H1 (cell line): ENCODE data around the gene C1orf210. TPM values are rescaled to one million over a fixed set of nuclear protein-coding genes. Genes with fewer than 3 reads are reported as not detected.

Experiments
- CTCF ChIA-PET: fragments of 300-600 bp; sonication (Branson Sonifier 250); formaldehyde crosslinking; loops from one replicate; lab custom pipeline; 2021; ENCODE audit not compliant: partially characterized antibody; lab: Charles Lee
- POLR2A ChIA-PET: fragments of 300-600 bp; sonication (Branson Sonifier 250); formaldehyde crosslinking; loops from one replicate; lab custom pipeline; 2021; ENCODE audit warnings: inconsistent platforms; ENCODE audit not compliant: partially characterized antibody; lab: Charles Lee
- DNase-seq, 2 experiments: peaks; one replicate each; pipeline versions ENCODE4 v3.0.0 to v3.0.0-alpha.2; 2010 to 2022; ENCODE audit warnings: low spot score in 2 of 2, low read depth in 1 of 2, mixed read lengths in 1 of 2
- FAIRE-seq: peaks from 2 replicates; lab custom pipeline; 2011; peaks lifted over from hg19 to GRCh38; lab: Jason Lieb, UNC
- H2AFZ ChIP-seq: 2 replicates; pipeline ENCODE4 v1.8.1; 2012; ENCODE audit warnings: low read length, inconsistent platforms
- H2AK5ac ChIP-seq: 2 replicates; pipeline ENCODE4 v1.6.1; 2013; ENCODE audit warnings: low read depth, low read length
- H2BK120ac ChIP-seq: replicated peaks from 2 replicates; pipeline ENCODE3; 2013; ENCODE audit warnings: low read depth, low read length, inconsistent platforms
- H2BK12ac ChIP-seq: 2 replicates; pipeline ENCODE4 v1.6.1; 2013; ENCODE audit warnings: low read depth, low read length
- H2BK15ac ChIP-seq: 2 replicates; pipeline ENCODE4 v1.6.1; 2013; ENCODE audit warnings: low read length
- H2BK20ac ChIP-seq: 2 replicates; pipeline ENCODE4 v1.6.1; 2013; ENCODE audit warnings: low read length
- H2BK5ac ChIP-seq: 2 replicates; pipeline ENCODE4 v1.6.1; 2013; ENCODE audit warnings: low read depth, low read length
- H3K14ac ChIP-seq: 2 replicates; pipeline ENCODE4 v1.6.1; 2013; ENCODE audit warnings: inconsistent platforms; ENCODE audit not compliant: insufficient read length
- H3K18ac ChIP-seq: 2 replicates; pipeline ENCODE4 v1.6.1; 2013; ENCODE audit warnings: low read length; ENCODE audit errors: extremely low read depth
- H3K23ac ChIP-seq: 2 replicates; pipeline ENCODE4 v1.6.1; 2013; ENCODE audit warnings: inconsistent platforms; ENCODE audit not compliant: insufficient read length
- H3K23me2 ChIP-seq: 2 replicates; pipeline ENCODE4 v1.6.1; 2013; ENCODE audit warnings: low read depth, low read length
- H3K27ac ChIP-seq: 2 replicates; pipeline ENCODE4 v1.6.1; 2011; ENCODE audit warnings: low read depth, low read length, inconsistent platforms
- H3K27me3 ChIP-seq, 4 experiments: replicated peaks in 1 of 4; 1 replicate in 1 of 4; 2 replicates in 3 of 4; pipeline versions ENCODE4 v1.6.1 to v1.8.1; 2011 to 2013; ENCODE audit warnings: low read length in 3 of 4, mild to moderate bottlenecking in 3 of 4, inconsistent platforms in 2 of 4, mixed read lengths in 2 of 4, moderate library complexity in 1 of 4; ENCODE audit not compliant: control insufficient read depth in 3 of 4, insufficient read depth in 3 of 4; ENCODE audit errors: extremely low read depth in 1 of 4
- H3K36me3 ChIP-seq, 4 experiments: 2 replicates each; pipeline versions ENCODE4 v1.6.1 to v1.8.1; 2011 to 2013; ENCODE audit warnings: mild to moderate bottlenecking in 4 of 4, low read length in 3 of 4, moderate library complexity in 2 of 4, control low read depth in 1 of 4, inconsistent platforms in 1 of 4; ENCODE audit not compliant: insufficient read depth in 4 of 4, control insufficient read depth in 2 of 4
- H3K4ac ChIP-seq: replicated peaks from 2 replicates; pipeline ENCODE3; 2013; ENCODE audit warnings: low read length, low read depth, mixed read lengths, inconsistent platforms; ENCODE audit not compliant: insufficient read length
- H3K4me1 ChIP-seq, 4 experiments: replicated peaks in 1 of 4; 1 replicate in 1 of 4; 2 replicates in 3 of 4; pipeline versions ENCODE4 v1.6.1 to v1.8.1; 2011 to 2013; ENCODE audit warnings: low read length in 3 of 4, inconsistent platforms in 2 of 4, mixed read lengths in 1 of 4; ENCODE audit not compliant: insufficient read depth in 4 of 4, control insufficient read depth in 3 of 4
- H3K4me2 ChIP-seq, 2 experiments: 2 replicates each; pipeline versions ENCODE4 v1.6.1 to v1.8.1; 2011 to 2013; ENCODE audit warnings: low read depth in 2 of 2, low read length in 2 of 2, control low read depth in 1 of 2, inconsistent platforms in 1 of 2, mild to moderate bottlenecking in 1 of 2; ENCODE audit not compliant: insufficient read depth in 1 of 2
- H3K4me3 ChIP-seq, 4 experiments: fragments of 200-600, 300-600 bp in 1 of 4; sonication (generic), shearing (Covaris generic), sonication (Bioruptor Twin) in 1 of 4; 2 replicates each; pipeline versions ENCODE4 v1.5.1 to v1.8.1; 2011 to 2016; ENCODE audit warnings: low read length in 4 of 4, low read depth in 3 of 4, control low read depth in 2 of 4, inconsistent platforms in 2 of 4, mild to moderate bottlenecking in 2 of 4, mixed read lengths in 1 of 4, moderate library complexity in 1 of 4; ENCODE audit not compliant: insufficient read depth in 2 of 4; ENCODE audit errors: extremely low read depth in 1 of 4
- H3K56ac ChIP-seq: replicated peaks from 2 replicates; pipeline ENCODE3; 2013; ENCODE audit warnings: low read depth, mild to moderate bottlenecking, mixed read lengths, low read length, inconsistent platforms; ENCODE audit not compliant: insufficient read length
- H3K79me1 ChIP-seq: 2 replicates; pipeline ENCODE4 v1.6.1; 2013; ENCODE audit warnings: low read depth, low read length, control low read depth
- H3K79me2 ChIP-seq, 2 experiments: 2 replicates each; pipeline versions ENCODE4 v1.6.1 to v1.8.1; 2012 to 2013; ENCODE audit warnings: low read length in 2 of 2, mild to moderate bottlenecking in 2 of 2, inconsistent platforms in 1 of 2; ENCODE audit not compliant: insufficient read depth in 2 of 2, control insufficient read depth in 1 of 2
- H3K9ac ChIP-seq, 4 experiments: replicated peaks in 1 of 4; 1 replicate in 1 of 4; 2 replicates in 3 of 4; pipeline versions ENCODE4 v1.6.1 to v1.8.1; 2011 to 2013; ENCODE audit warnings: low read depth in 3 of 4, low read length in 3 of 4, control low read depth in 2 of 4, mild to moderate bottlenecking in 2 of 4, moderate library complexity in 2 of 4, inconsistent platforms in 1 of 4; ENCODE audit errors: extremely low read depth in 1 of 4
- H3K9me3 ChIP-seq, 2 experiments: 2 replicates each; pipeline versions ENCODE4 v1.6.1 to v1.8.1; 2012 to 2013; ENCODE audit warnings: mild to moderate bottlenecking in 2 of 2, moderate library complexity in 2 of 2, control low read depth in 1 of 2, inconsistent platforms in 1 of 2, low read depth in 1 of 2, low read length in 1 of 2, mixed read lengths in 1 of 2; ENCODE audit not compliant: insufficient read depth in 2 of 2
- H4K20me1 ChIP-seq, 2 experiments: replicated peaks in 1 of 2; 2 replicates each; pipeline versions ENCODE3 to v1.8.1; 2011 to 2013; ENCODE audit warnings: inconsistent platforms in 2 of 2, low read length in 2 of 2, mild to moderate bottlenecking in 1 of 2; ENCODE audit not compliant: insufficient read depth in 2 of 2, control insufficient read depth in 1 of 2
- H4K5ac ChIP-seq: 2 replicates; pipeline ENCODE4 v1.6.1; 2013; ENCODE audit warnings: low read length, low read depth, mixed read lengths, inconsistent platforms; ENCODE audit not compliant: insufficient read length
- H4K8ac ChIP-seq: 2 replicates; pipeline ENCODE4 v1.8.0; 2013; ENCODE audit warnings: mild to moderate bottlenecking, moderate library complexity, low read length, inconsistent platforms; ENCODE audit not compliant: insufficient read depth; ENCODE audit errors: extremely low read depth
- H4K91ac ChIP-seq: replicated peaks from 2 replicates; pipeline ENCODE3; 2013; ENCODE audit warnings: low read length, mixed read lengths, inconsistent platforms; ENCODE audit not compliant: insufficient read length
- KDM4A ChIP-seq: IDR thresholded peaks from one replicate; pipeline ENCODE4 v1.7.1; 2012; ENCODE audit warnings: low read depth, mild to moderate bottlenecking, moderate library complexity, low read length, inconsistent platforms; ENCODE audit not compliant: severe bottlenecking
- NRF1 ChIP-seq: IDR thresholded peaks from 2 replicates; pipeline ENCODE4 v1.6.1; 2011; ENCODE audit warnings: mild to moderate bottlenecking, low read depth, low read length, improper control_type of control experiment
- POLR2A ChIP-seq, 2 experiments: IDR thresholded peaks; 1 replicate in 1 of 2; 2 replicates in 1 of 2; pipeline ENCODE4 v1.6.1; 2011; ENCODE audit warnings: low read depth in 2 of 2, low read length in 2 of 2, mild to moderate bottlenecking in 2 of 2; ENCODE audit errors: control extremely low read depth in 1 of 2
- SP2 ChIP-seq: IDR thresholded peaks from 2 replicates; pipeline ENCODE4 v1.6.1; 2012; ENCODE audit warnings: mild to moderate bottlenecking, low read length, inconsistent platforms
- WGBS, 2 experiments: shearing (Covaris generic) in 1 of 2; methylation state at CpG; one replicate each; pipeline versions ENCODE4 v1.1.6 to v1.1.7; 2013 to 2015; ENCODE audit warnings: low lambda C conversion rate in 2 of 2, mixed read lengths in 2 of 2, inconsistent platforms in 1 of 2, low coverage in 1 of 2, missing lambda C conversion rate in 1 of 2; ENCODE audit not compliant: insufficient replicate concordance in 2 of 2, insufficient coverage in 1 of 2, insufficient read length in 1 of 2; ENCODE audit errors: extremely low coverage in 1 of 2, missing lambda C conversion rate in 1 of 2; 5-methylcytosine and 5-hydroxymethylcytosine counted together
- polyA plus RNA-seq, 7 experiments: library from polyadenylated mRNA; depleted of rRNA in 3 of 7; stranded (reverse) in 5 of 7; unstranded in 2 of 7; fragments of >200 nt in 5 of 7; fragments of 200-250 nt in 2 of 7; gene quantifications; 1 replicate in 5 of 7; 2 replicates in 1 of 7; 4 replicates in 1 of 7; pipeline versions ENCODE4 v1.2.1 to v1.2.3, GENCODE V29; 2011 to 2013; ENCODE audit warnings: missing spikeins in 2 of 7, mixed read lengths in 2 of 7
- total RNA-seq: library from RNA; stranded (reverse); fragmentation: NEBNext Ultra II Directional; extraction: Animal tissue kit (Norgen Biotek cat#: 25700); gene quantifications from 2 replicates; pipeline ENCODE4 v1.2.1, GENCODE V29; 2021
- TF ChIP-seq, protein P1 (sequence below): IDR thresholded peaks from 2 replicates; pipeline ENCODE4 v1.6.1; 2012; ENCODE audit warnings: inconsistent platforms

The C1orf210 gene
- total and polyA plus RNA-seq, 2 of the 8 experiments (the other 6 are each of a cell fraction or from before 2014, with no cell fraction given) = 12.0 to 27.9 TPM

GRCh38 chr1:43239484-43239883 lies 45.9 kb downstream of the C1orf210 start:
- Histone ChIP-seq H3K4ac (no peak overlapping the region), H4K91ac (no peak overlapping the region)
- CTCF ChIA-PET = interaction anchor here (0.8 to 4.1 kb wide), 14 partner anchors 11 to 216 kb away, joined by 3 to 59 read pairs (median 6); partner anchors contain the start of genes C1orf210 and CDC20
- TF ChIP-seq, protein P1, sequence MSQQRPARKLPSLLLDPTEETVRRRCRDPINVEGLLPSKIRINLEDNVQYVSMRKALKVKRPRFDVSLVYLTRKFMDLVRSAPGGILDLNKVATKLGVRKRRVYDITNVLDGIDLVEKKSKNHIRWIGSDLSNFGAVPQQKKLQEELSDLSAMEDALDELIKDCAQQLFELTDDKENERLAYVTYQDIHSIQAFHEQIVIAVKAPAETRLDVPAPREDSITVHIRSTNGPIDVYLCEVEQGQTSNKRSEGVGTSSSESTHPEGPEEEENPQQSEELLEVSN = no peak
- no peak for TF ChIP-seq NRF1
- no peak for TF ChIP-seq POLR2A (IDR thresholded peaks at IDR 0.05; ENCODE audit: control extremely low read depth in 1 of 2, low read depth in 2 of 2, low read length in 2 of 2)
- no peak for TF ChIP-seq SP2
- no peak for TF ChIP-seq KDM4A
- TF ChIP-seq, all 59 proteins: peak for 0
- POLR2A ChIA-PET = interaction anchor here (1.1 to 4.4 kb wide), 4 partner anchors 38 to 150 kb away, joined by 3 to 15 read pairs (median 6); partner anchors contain the start of genes CDC20, MED8 and SZT2
- peaks cover 0 to 4% of the 10 kb centered on the region in 2 experiments; a peak in 1 of 4 replicates for H3K9me3 ChIP-seq
- H4K5ac ChIP-seq = no peak overlapping the region
- H3K18ac ChIP-seq = no peak overlapping the region
- no peak overlapping the region for H2BK12ac ChIP-seq
- no peak overlapping the region for H3K56ac ChIP-seq
- H2BK20ac ChIP-seq = no peak overlapping the region
- H3K23ac ChIP-seq = no peak overlapping the region
- H3K79me1 ChIP-seq = no peaks in the 10 kb centered on the region
- no peaks in the 10 kb centered on the region for H3K36me3 ChIP-seq
- H3K14ac ChIP-seq = no peak overlapping the region
- no peak overlapping the region for H3K9ac ChIP-seq
- no peak overlapping the region for H3K27ac ChIP-seq
- H3K4me3 ChIP-seq = no peak overlapping the region
- H2BK15ac ChIP-seq = no peak overlapping the region
- H2BK120ac ChIP-seq = no peak overlapping the region
- no peak overlapping the region for H2AK5ac ChIP-seq
- no peaks in the 10 kb centered on the region for H3K4me1 ChIP-seq
- no peaks in the 10 kb centered on the region for H3K23me2 ChIP-seq
- no peak for FAIRE-seq
- no peaks in the 10 kb centered on the region for H3K79me2 ChIP-seq
- H4K20me1 ChIP-seq = no peaks in the 10 kb centered on the region
- H2AFZ ChIP-seq = no peak overlapping the region
- WGBS, 2 experiments = 92% methylated on average over 3 of the region's 3 CpGs; no CpG with 5 or more reads in 1 of the 2 experiments
- H3K4me2 ChIP-seq = no peak overlapping the region
- no peak for DNase-seq
- no peaks in the 10 kb centered on the region for H3K27me3 ChIP-seq
- no peak overlapping the region for H2BK5ac ChIP-seq
- no peak overlapping the region for H4K8ac ChIP-seq
